Measurements from ENCODE around the gene MTA1. TPM values are rescaled to one million over a fixed set of nuclear protein-coding genes. Genes with fewer than 3 reads are reported as not detected.

MTA1 gene
- total RNA-seq, 4 donors from 2014 or later = 75.7 to 295 (median 165) TPM

DNA sequence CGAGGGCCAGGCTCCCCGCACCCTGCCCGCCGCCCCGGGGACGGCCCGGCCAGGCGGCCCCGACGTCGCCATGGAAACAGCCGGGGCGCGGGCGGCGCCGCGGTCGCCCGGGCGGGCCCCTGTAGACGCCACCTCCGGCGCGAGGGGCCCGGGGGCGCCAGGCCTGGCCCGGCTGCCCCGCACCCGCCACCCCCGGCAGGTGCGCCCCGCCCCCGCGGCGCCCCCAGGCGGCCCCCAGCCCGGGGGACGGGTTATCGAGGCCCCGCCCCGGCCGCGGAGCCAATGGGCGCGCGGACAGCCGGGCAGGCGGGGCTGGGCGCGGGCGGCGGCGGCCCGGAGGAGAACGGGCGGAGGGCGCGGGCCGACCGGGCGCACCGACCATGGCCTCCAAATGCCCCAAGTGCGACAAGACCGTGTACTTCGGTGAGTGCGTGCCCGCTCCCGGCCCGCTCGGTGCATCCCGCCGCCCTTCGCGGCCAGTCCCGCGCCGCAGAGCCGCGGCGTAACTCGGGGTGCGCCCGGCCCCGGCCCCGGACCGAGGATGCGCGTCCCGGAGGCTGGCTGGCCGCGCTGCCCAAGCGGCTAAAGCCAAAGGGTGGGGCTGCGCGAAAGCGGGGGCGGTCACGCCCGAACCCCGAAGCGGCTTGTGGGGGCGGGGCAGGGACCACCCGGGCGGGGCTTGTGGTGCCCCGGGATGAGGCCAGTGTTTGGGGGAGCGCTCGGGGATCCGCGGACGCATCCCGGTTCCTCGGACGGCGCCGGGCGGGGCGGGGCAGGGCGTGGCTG is 55.0 kb downstream of the MTA1 start, which contains the start of gene CRIP2:
Gene CRIP2, plus strand, starts transcription at position 339 of the 786 bp plus-strand sequence. Its CDS starts 42 bp downstream, at position 381.
- H3K9me3 ChIP-seq = no peaks in the 10 kb centered on the region
- no peak for DNase-seq
- peak within 1 kb of the TSS; percentile 61 to 93 (median 72) for H3K27ac ChIP-seq
- TF ChIP-seq POLR2A (IDR thresholded peaks at IDR 0.05) = no peak
- TF ChIP-seq, protein P1, sequence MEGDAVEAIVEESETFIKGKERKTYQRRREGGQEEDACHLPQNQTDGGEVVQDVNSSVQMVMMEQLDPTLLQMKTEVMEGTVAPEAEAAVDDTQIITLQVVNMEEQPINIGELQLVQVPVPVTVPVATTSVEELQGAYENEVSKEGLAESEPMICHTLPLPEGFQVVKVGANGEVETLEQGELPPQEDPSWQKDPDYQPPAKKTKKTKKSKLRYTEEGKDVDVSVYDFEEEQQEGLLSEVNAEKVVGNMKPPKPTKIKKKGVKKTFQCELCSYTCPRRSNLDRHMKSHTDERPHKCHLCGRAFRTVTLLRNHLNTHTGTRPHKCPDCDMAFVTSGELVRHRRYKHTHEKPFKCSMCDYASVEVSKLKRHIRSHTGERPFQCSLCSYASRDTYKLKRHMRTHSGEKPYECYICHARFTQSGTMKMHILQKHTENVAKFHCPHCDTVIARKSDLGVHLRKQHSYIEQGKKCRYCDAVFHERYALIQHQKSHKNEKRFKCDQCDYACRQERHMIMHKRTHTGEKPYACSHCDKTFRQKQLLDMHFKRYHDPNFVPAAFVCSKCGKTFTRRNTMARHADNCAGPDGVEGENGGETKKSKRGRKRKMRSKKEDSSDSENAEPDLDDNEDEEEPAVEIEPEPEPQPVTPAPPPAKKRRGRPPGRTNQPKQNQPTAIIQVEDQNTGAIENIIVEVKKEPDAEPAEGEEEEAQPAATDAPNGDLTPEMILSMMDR (IDR thresholded peaks at IDR 0.05) = no peak
- H3K4me1 ChIP-seq = peaks cover 2 to 63% (median 31%) of the 10 kb centered on the region in 4 donors
- H3K36me3 ChIP-seq = peaks cover 0 to 13% (median 0%) of the 10 kb centered on the region in 3 donors
- peak within 1 kb of the TSS; percentile 42 to 94 (median 60) for H3K4me3 ChIP-seq
- H3K27me3 ChIP-seq = peaks cover 0 to 44% of the 10 kb centered on the region in 2 donors

DNA sequence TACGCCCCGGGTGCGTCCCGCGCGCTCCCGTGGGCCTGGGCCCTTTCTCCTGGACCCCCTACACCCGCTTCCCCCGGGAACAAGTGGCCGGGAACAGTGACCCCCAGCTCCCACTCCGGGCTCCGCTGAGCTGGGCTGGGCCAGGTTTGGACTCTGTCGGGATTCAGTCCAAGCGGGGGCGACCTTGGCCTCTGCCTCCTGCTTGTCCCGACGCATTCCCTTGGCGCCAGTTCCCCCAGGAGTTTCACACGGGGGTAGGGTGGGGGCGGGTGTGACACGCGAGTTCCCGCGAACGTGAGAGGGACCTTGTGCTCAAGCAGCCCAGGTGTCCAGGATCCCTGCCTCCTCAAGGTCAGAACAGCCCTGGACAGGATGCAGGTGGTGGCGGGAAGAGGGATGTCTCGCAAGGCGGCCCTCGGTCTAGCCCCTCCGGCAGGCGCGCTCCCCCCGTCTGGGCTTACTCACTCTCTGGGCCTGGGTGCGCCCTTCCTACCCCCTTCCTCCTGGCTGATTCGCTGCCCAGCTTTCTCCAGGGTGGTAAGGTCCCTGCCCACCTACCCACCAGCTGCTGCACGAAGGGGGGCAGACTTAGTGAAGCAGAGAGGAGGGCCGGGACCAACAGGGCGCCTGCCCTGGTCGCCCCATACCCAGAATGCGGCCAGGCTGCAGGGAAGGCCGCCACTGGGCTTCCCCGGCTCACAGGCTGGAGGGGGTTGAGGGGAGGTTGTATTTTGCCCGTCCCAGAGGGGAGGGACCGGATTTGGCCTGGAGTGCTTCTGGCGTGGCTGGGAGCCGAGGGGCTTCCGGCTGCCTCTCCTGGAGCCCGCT is 55.9 kb downstream of the MTA1 start:
- no peak for DNase-seq
- peaks cover 0 to 50% of the 10 kb centered on the region in 2 donors for H3K27me3 ChIP-seq

DNA sequence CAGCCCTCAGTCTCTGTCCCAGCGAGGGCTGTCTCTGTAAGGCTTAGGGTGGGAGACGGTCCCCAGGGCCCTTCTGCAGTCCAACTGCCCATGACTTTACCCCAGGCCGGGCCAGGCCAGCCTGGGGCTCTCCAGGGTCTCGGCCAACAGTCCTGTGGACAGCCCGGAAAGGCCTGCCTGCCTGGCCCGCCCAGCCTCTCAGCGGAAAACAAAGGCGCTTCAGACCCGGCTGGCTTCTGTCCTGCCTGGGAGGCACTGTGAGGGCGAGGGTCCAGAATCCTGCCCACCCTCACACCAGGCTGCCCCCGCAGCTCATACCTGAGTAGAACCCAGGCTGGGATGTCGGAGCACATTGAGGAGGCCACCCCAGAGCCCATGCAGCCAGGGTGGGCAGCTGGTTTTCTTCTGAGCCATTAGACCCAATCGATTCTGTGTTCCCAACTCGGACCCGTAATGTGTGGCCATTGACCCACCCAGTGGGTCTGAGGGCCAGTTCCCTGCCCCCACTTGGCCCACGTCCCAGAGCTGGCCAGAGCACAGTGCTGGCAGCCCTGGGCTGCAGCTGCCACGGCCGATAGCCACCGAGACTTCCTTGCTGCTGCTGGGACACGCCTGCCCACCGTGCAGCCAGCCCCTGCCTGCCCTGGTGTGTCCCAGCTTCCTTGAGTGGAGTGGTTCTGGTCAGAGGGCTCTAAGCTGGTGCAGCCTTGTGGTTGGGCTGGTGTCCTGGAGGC is 56.6 kb downstream of the MTA1 start:
- no peak for TF ChIP-seq POLR2A (IDR thresholded peaks at IDR 0.05)
- TF ChIP-seq, protein P1 (IDR thresholded peaks at IDR 0.05) = no peak
- no peaks in the 10 kb centered on the region for H3K36me3 ChIP-seq
- peak overlapping the region; percentile 61 to 93 (median 72) for H3K27ac ChIP-seq
- peak overlapping the region; percentile 41 to 94 (median 60) for H3K4me3 ChIP-seq
- H3K4me1 ChIP-seq = peaks cover 5 to 78% (median 41%) of the 10 kb centered on the region in 4 donors
- H3K27me3 ChIP-seq = peaks cover 0 to 50% of the 10 kb centered on the region in 2 donors
- no peak for DNase-seq
- H3K9me3 ChIP-seq = no peaks in the 10 kb centered on the region

More for the DNA sequence above, 55.9 kb downstream of the MTA1 start:
- Histone ChIP-seq H3K4me3 (peak overlapping the region; percentile 41 to 94 (median 60)), H3K27ac (peak overlapping the region; percentile 61 to 93 (median 72)), H3K4me1 (peaks cover 4 to 71% (median 33%) of the 10 kb centered on the region in 4 donors), H3K9me3 (no peaks in the 10 kb centered on the region), H3K36me3 (peaks cover 0 to 5% (median 0%) of the 10 kb centered on the region in 3 donors)
- TF ChIP-seq, protein P1 (IDR thresholded peaks at IDR 0.05) = no peak
- no peak for TF ChIP-seq POLR2A (IDR thresholded peaks at IDR 0.05)

DNA sequence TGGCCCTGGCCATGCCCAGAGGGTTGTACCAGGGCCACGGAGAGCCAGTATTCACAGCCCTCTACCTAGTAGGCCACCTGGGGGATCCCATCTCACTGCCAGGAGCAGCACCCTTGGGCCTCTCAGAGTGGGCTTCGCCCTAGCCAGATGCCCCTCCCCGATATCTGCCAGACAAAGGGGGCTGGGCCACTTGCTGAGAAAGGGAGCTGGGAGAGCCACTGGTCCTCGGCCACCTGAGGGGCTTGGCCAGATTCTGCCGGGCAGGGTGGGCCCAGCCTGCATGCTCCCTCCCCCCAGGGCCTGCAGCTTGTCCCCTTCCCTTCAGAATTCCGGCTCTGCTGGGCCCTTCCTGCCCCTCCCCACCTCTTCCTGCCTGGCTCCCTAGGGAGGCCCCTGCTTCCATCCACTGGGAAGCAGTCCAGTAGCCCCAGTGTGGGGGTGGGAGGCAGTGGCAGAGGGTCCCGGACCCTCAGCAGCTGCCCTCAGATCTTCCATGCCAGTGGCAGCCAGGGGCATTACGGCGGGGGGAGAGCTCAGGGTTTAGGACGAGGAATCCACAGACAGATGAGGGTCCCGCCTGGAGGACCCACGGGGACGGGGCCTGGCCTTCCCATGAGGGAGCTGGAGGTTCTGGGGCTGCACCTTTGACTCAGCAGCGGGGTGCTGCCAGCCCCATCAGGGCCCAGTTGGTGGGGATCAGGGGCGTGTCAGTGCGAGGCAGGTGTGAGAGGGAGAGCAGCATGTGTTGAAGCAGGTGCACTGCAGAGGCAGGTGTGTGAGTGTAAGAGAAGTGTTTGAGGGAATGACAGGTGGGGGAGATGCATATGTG is 57.4 kb downstream of the MTA1 start:
- no peak for DNase-seq

More for the DNA sequence above, 57.4 kb downstream of the MTA1 start:
- Histone ChIP-seq H3K4me1 (peaks cover 9 to 84% (median 48%) of the 10 kb centered on the region in 4 donors), H3K4me3 (peak overlapping the region in 2 of 4 donors; percentile 63 to 94), H3K27ac (peak overlapping the region; percentile 61 to 93 (median 72)), H3K27me3 (peaks cover 0 to 50% of the 10 kb centered on the region in 2 donors), H3K9me3 (no peaks in the 10 kb centered on the region), H3K36me3 (no peaks in the 10 kb centered on the region)
- TF ChIP-seq POLR2A (IDR thresholded peaks at IDR 0.05) = no peak
- TF ChIP-seq, protein P1 (IDR thresholded peaks at IDR 0.05) = no peak

Data from Peyer's patch (tissue), 4 donors.